SW 1271 (cell line): ENCODE data around the gene ANKHD1.

ENCODE experiments used
- DNase-seq, 2 experiments: peaks; one replicate each; lab custom pipeline; 2025; lab: John Stamatoyannopoulos, UW

ANKHD1 gene

GRCh38 chr5:140401362-140402257 lies at the start of gene ANKHD1:
Gene ANKHD1, plus strand, starts transcription at chr5:140401833. Its CDS starts 135 bp downstream, at chr5:140401968.
- peak; percentile 100 for DNase-seq

GRCh38 chr5:140355546-140355945 lies 46.1 kb upstream of the ANKHD1 start:
- DNase-seq = no peak

DNA sequence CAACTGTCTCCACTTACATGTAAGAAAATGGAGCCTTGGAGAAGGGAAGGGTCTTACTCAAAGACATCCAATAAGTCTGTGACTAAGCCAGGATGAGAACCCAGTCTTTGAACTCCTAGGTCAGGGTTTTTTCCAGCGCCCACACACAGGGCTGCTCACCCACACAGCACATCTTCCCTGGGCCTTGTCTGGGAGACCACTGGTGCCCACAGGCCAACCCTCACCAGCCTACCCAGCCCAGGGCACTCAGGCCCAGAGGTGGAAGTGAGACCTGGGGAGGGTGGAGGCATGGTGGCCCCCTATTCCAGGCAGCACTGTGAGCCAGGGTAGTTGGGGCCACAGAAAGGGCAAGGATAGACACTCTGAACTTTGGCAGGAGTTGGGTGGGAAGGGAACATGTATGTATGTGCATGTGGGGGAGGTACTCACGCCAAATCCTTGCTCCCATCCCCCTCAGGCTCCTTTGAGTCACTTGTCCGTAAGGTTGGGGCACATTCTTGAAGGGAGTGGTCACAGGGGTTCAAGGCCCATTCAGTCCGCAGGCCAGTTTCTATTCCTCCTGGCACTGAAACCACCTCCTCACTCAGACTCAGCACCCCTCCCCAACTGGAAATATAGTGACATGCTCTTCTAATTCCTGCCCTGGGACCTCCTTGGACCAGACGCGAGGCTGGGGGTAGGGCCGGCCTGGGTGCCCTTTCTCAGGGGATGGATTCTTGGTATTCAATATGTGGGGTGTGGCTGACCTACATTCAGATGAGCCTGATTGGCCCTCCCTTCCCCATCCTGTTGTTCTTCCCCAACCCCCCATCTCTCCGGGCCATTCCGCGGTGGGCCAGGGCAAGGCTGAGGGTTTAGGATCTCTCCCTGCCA lies 44.5 kb upstream of the ANKHD1 start:
- no peak for DNase-seq

- peak; percentile 66 to 89 for DNase-seq
Measured at GRCh38 chr5:140357726-140358093, 43.9 kb upstream of the ANKHD1 start.

DNA sequence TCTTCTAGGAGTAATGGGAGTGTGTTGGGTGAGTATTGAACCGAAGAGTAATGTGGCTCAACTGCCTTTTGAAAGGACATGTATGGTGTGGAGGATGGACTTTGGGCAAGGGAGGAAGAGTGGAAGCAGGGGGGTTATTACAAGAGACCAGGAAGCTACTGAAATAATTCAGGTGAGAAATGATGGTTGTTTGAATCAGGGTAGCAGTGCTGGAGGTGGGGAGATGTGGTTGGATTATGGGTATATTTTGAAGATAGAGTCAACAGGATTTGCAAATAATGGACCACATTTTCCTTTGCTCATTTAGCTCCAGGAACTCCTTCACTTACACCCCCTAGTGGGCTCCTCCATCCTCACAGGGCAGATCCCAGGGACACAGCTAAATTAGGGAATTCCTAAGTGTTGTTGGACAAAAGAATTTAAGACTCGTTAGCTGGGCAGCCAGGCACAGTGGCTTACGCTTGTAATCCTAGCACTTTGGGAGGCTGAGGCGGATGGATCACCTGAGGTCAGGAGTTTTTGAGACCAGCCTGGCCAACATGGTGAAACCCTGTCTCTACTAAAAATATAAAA lies 42.8 kb upstream of the ANKHD1 start:
- DNase-seq = peak in 1 of 2 experiments; percentile 59

GRCh38 chr5:140360101-140360500 lies 41.5 kb upstream of the ANKHD1 start, which contains the start of gene SLC4A9:
Gene SLC4A9, plus strand, starts transcription at chr5:140360194. Its CDS starts 43 bp downstream, at chr5:140360237.
- DNase-seq = no peak

- no peak for DNase-seq
Measured at GRCh38 chr5:140360681-140361479, 40.8 kb upstream of the ANKHD1 start.

- no peak for DNase-seq
Measured at GRCh38 chr5:140361901-140362300, 39.7 kb upstream of the ANKHD1 start.

GRCh38 chr5:140362311-140362710 lies 39.3 kb upstream of the ANKHD1 start:
- no peak for DNase-seq

DNA sequence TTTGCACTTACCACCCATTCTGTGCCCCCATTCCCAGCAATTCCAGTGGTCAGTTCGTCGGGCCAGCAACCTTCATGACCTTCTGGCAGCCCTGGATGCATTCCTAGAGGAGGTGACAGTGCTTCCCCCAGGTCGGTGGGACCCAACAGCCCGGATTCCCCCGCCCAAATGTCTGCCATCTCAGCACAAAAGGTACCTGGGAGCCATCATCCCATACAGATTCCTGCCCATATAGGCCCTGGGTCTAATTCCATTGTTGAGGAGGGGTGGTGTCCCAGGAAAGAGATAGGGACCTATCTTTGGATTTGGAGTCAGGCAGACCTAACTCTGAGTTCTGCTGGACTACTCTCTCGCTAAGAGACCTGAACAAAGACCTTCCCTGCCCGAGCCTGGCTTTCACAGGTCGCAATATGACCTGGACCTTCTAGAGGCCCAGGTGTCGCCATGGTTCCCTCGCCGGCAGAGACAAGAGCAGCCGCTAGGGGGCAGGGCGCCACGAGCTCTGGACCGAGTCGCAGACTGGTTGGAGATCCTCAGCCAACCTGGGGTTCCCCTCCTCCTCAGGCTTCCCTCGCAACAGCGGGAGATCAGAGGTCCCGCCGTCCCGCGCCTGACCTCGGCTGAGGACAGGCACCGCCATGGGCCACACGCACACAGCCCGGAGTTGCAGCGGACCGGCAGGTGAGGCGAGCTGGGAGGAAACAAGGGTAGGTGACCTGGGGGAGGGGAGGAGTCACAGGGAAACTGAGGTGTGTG lies 38.6 kb upstream of the ANKHD1 start:
- DNase-seq = no peak

DNA sequence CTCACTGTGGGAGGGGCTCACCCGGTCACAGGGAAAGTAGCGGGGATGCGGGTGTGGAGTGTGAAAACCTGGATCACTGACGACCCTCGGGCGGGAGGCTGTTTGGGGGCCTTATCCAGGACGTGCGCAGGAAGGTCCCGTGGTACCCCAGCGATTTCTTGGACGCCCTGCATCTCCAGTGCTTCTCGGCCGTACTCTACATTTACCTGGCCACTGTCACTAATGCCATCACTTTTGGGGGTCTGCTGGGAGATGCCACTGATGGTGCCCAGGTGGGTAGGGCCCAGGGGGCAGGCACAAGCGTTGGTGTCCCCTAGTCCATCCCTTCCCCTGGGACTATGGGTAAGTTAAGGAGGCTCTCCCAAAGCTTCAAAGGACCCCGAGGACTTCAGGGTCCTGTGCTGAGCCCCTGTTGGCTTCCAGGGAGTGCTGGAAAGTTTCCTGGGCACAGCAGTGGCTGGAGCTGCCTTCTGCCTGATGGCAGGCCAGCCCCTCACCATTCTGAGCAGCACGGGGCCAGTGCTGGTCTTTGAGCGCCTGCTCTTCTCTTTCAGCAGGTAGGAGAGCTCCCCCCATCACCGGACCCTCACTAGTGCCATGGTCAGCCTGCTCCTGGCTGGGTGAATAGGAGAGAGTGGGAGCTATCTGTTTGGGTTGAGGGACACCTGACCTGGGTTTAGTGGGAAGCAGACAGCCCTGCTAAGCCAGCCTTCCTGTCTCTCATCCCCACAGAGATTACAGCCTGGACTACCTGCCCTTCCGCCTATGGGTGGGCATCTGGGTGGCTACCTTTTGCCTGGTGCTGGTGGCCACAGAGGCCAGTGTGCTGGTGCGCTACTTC lies 37.8 kb upstream of the ANKHD1 start:
- DNase-seq = no peak

DNA sequence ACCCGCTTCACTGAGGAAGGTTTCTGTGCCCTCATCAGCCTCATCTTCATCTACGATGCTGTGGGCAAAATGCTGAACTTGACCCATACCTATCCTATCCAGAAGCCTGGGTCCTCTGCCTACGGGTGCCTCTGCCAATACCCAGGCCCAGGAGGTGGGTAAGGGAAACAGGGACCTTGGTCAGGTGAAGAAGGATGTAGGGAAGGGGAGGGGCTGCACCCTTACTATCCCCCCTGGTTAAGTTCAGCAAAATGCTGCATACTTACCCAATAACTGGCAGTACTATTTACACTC lies 37.2 kb upstream of the ANKHD1 start:
- DNase-seq = no peak

DNA sequence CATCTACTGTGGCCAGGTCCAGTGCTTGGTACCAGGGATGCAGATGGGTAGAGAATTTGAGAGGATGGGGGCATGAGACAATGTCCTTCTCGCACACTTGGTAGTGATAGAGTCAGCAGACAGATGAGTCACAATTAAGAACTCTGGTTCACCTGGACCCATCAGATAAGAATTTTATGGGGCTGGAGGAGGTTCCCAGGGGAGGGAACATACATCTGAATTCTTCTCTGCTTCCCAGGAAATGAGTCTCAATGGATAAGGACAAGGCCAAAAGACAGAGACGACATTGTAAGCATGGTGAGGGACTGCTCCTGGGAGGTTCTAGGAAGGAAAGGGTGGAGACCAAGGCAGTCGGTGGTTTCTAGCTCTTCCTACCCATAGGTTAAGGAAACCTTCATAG lies 36.4 kb upstream of the ANKHD1 start:
- no peak for DNase-seq

DNA sequence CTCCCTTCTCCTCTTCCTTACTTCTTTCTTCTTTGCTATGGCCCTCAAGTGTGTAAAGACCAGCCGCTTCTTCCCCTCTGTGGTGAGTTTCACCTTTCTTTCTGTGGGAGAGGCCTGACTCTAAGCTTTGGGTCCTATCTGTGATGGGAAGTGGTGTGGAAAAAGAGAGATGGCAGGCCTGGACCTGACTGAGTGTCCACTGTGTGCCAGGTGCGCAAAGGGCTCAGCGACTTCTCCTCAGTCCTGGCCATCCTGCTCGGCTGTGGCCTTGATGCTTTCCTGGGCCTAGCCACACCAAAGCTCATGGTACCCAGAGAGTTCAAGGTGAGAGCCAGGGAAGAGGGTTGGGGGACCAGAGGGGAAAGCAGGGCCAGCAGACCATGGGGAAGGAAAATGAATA lies 35.7 kb upstream of the ANKHD1 start:
- no peak for DNase-seq

GRCh38 chr5:140366589-140367255 lies 34.9 kb upstream of the ANKHD1 start:
- DNase-seq = no peak

DNA sequence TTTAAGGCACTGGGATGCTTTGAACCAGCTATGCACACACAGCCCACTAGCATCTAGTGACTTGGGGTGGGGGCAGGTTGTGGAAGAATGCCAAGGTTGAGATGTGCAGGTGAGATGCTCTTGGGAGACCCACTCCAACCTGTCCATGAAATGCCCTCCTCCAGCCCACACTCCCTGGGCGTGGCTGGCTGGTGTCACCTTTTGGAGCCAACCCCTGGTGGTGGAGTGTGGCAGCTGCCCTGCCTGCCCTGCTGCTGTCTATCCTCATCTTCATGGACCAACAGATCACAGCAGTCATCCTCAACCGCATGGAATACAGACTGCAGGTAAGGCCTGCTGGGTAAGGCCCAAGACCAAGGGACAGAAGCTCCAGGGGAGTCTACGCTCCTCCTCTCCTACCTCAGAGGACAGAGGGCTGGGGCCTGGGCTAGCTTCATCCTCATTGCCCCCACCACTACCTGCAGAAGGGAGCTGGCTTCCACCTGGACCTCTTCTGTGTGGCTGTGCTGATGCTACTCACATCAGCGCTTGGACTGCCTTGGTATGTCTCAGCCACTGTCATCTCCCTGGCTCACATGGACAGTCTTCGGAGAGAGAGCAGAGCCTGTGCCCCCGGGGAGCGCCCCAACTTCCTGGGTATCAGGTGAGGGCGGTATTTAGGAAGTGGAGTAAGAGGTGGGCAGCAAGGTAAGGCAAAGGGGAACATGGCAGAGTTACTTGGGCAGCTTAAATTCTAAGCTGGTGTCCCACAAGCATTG lies 34.2 kb upstream of the ANKHD1 start:
- no peak for DNase-seq

- DNase-seq = no peak
Measured at GRCh38 chr5:140371356-140372151, 30.1 kb upstream of the ANKHD1 start.

- peak; percentile 54 to 79 for DNase-seq
Measured at GRCh38 chr5:140372971-140373487, 28.6 kb upstream of the ANKHD1 start.
